ENCODE results near the gene DIAPH2.
"Not testable (repeated sequence)": the region's sequence is repeated elsewhere in the genome, so short reads cannot be mapped to it uniquely, and the experiment has no call there.

- not testable (repeated sequence) for TF ChIP-seq POLR2AphosphoS5 (IDR thresholded peaks at IDR 0.05; ENCODE audit: low read depth); CREB1 (CRISPR knock-in tag; IDR thresholded peaks at IDR 0.05; ENCODE audit: low read depth); EZH2 (IDR thresholded peaks at IDR 0.05; ENCODE audit: low read depth, unreplicated experiment); CTCF (conservative IDR thresholded peaks at IDR 0.05; ENCODE audit: low read depth in 2 of 2); ETS1 (IDR thresholded peaks at IDR 0.05); EZH2phosphoT487 (IDR thresholded peaks at IDR 0.05; ENCODE audit: unreplicated experiment); ZNF114 (CRISPR knock-in tag; IDR thresholded peaks at IDR 0.05)
Observed at GRCh38 chrX:96731000-96731399, 46.4 kb downstream of the DIAPH2 start.

Data from GM23338 (cell line).